DMS53 treated with DMSO at 0.1 percent for 48 hours (cell line): ENCODE measurements around the gene MRPL27.
"Not testable (repeated sequence)": the region's sequence is repeated elsewhere in the genome, so short reads cannot be mapped to it uniquely, and the experiment has no call there.

Experiments used
- DNase-seq: peaks from one replicate; lab custom pipeline; 2025; ENCODE audit not compliant: unreplicated experiment; lab: John Stamatoyannopoulos, UW

MRPL27 gene

GRCh38 chr17:50347117-50347893, 25.7 kb downstream of the MRPL27 start:
- no peak for DNase-seq

- no peak for DNase-seq
Measured at GRCh38 chr17:50346313-50347116, 26.5 kb downstream of the MRPL27 start.

GRCh38 chr17:50345432-50346312, 27.3 kb downstream of the MRPL27 start, which contains the start of gene XYLT2:
Gene XYLT2 (plus strand): TSS chr17:50346126. CDS start chr17:50346141, 15 bp downstream.
- peak; percentile 92 for DNase-seq

- no peak for DNase-seq
Measured at GRCh38 chr17:50344731-50345365, 28.1 kb downstream of the MRPL27 start.

- no peak for DNase-seq
Measured at GRCh38 chr17:50339381-50339780, 33.6 kb downstream of the MRPL27 start.

- no peak for DNase-seq
Measured at GRCh38 chr17:50338645-50339044, 34.3 kb downstream of the MRPL27 start.

GRCh38 chr17:50337956-50338355, 35.0 kb downstream of the MRPL27 start:
- no peak for DNase-seq

GRCh38 chr17:50333291-50334057, 39.5 kb downstream of the MRPL27 start:
- DNase-seq = not testable (repeated sequence)

GRCh38 chr17:50332196-50332595, 40.8 kb downstream of the MRPL27 start:
- DNase-seq = no peak

- no peak for DNase-seq
Measured at GRCh38 chr17:50331085-50331791, 41.7 kb downstream of the MRPL27 start.

- DNase-seq = no peak
Measured at GRCh38 chr17:50330151-50330775, 42.7 kb downstream of the MRPL27 start.

- DNase-seq = no peak
Measured at GRCh38 chr17:50329716-50330115, 43.3 kb downstream of the MRPL27 start.

- no peak for DNase-seq
Measured at GRCh38 chr17:50328363-50329325, 44.3 kb downstream of the MRPL27 start.

- no peak for DNase-seq
Measured at GRCh38 chr17:50326831-50327364, 46.1 kb downstream of the MRPL27 start.

- DNase-seq = no peak
Measured at GRCh38 chr17:50325906-50326305, 47.1 kb downstream of the MRPL27 start.

GRCh38 chr17:50323060-50323459, 49.9 kb downstream of the MRPL27 start:
- DNase-seq = no peak

GRCh38 chr17:50322271-50322670, 50.7 kb downstream of the MRPL27 start:
- no peak for DNase-seq
